Right renal pelvis (tissue), 4 donors: Measurements from ENCODE around the gene CHMP4B. TPM values are rescaled to one million over a fixed set of nuclear protein-coding genes. Genes with fewer than 3 reads are reported as not detected.

Experiments
- DNase-seq, 4 donors: peaks; one replicate each; pipeline ENCODE4 v3.0.0-alpha.2; 2013; ENCODE audit warnings: low read depth in 4 of 4, low spot score in 3 of 4, missing footprints in 1 of 4
- polyA plus RNA-seq, 4 donors: library from polyadenylated mRNA; unstranded; fragments of 120-200 nt; gene quantifications; one replicate each; pipeline ENCODE4 v1.2.1, GENCODE V29; 2013; ENCODE audit not compliant: insufficient read length in 4 of 4

The CHMP4B gene
- polyA plus RNA-seq, 4 donors: 108 to 112 (median 110) TPM

DNA sequence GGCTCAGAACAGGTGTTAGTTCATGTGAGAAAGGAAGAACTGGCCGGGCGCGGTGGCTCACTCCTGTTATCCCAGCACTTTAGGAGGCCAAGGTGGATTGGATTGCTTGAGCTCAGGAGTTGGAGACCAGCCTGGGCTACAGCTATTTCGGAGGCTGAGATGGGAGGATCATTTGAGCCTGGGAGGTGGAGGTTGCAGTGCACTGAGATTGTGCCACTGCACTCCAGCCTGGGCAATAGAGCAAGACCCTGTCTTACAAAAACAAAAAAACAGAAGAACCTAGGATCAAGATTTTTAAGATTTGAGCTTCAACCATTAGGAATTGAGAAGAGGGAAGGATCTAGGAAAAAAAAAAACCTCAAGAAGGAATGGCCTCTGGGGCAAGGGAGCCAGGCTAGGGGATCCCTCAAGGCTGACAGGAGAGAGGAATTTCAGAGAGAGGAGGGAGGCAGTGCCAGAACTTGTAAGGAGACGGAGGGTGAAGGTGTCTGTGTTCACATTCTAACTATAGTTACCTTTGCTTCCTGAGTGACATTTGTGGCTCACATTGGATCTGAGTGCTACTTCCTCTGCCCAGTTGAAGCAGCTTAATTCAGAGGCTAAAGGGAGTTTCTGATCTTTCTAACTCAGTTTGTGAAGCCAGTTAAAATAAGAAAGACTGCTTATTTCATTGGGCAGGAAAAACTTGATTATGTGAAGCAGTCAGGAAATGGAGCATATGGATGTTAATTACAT is 26.1 kb downstream of the CHMP4B start:
- DNase-seq: no peak

GRCh38 chr20:33838035-33838864 is 27.1 kb downstream of the CHMP4B start:
- DNase-seq: no peak

DNA sequence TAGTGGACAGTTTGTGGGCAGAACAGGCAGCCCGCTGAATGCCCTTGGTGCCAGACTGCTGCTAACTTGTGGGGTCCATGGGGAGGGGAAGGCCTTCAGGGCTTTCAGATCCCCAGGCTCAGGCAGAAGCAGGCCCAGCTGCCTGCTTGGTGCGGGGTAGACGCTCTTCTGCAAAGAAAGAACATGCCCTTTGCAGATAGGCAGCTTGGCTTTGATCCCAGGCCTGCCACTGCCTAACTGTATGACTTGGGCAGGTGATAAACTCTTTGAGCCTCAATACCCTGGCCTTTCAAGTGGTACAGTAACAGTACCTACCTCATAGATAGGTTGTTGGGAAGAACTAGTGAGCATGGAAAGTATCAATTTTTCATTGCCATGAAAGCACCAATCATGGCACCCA is 28.4 kb downstream of the CHMP4B start:
- DNase-seq: no peak

DNA sequence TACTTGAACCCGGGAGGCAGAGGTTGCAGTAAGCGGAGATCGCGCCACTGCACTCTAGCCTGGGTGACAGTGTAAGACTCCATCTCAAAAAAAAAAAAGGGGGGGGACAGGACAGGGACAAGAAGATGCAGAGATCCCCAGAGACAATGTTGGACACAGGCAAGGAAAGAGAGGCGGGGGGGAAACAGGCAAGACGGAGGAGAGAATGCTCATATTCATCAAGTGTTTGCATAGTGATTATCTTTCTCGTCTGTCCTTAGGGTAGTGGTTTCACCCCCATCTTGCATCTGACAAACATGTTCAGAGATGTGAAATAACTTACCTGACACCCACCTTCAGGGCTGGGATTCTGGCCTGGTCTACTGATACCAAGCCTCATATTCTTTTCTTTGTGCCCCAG is 29.0 kb downstream of the CHMP4B start:
- DNase-seq: no peak

DNA sequence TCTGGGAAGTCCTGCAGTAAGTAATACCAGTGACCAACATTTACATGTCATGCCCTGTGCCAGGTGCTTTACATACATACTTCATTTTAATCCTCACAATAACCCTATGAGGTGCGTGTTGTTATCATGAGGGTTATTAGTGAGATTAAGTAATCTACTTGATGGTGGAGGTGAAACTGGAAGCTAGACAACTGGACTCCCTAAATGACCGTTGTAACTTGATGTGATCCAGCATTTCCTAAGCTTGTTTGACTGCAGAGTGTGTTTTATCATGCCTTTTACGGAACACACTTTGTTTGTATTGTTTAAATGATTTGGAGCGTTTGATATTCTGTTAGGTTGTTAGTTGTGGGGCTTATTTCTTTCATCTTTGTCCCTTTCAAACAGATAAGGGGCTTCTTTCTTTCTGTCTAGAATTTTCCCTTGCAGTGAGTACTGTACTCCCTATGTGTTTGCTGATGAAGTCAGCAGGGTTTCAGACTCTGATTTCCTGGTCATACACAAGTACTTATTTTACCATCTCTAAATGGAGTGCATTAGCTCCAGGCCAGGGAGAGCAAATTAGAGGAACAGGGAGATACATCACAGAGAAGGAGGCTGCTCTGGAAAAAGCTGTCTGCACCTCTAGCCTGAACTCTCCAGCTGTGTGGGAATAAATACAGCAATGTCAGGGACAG is 29.7 kb downstream of the CHMP4B start:
- DNase-seq: no peak

DNA sequence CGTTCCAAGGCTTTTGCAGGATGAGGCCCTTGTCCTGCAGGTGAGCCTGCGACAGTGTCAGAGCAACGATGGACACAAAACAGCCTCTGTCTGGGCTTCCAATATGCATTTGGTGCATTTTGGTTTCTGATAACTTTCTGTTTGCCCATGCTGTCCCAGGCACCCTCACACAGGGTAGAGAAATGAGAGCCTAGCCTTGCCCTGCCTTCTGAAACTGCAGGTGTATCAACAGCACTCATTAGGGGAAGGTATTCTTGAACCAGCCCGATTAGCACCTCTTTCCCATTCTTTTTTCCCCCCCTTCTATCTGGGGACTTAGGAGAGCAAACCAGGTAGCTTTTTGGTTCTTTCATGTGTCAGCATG is 30.3 kb downstream of the CHMP4B start:
- no peak for DNase-seq

GRCh38 chr20:33842346-33842745 is 31.2 kb downstream of the CHMP4B start:
- DNase-seq: no peak

- no peak for DNase-seq
Observed at GRCh38 chr20:33843050-33843449, 31.9 kb downstream of the CHMP4B start.

DNA sequence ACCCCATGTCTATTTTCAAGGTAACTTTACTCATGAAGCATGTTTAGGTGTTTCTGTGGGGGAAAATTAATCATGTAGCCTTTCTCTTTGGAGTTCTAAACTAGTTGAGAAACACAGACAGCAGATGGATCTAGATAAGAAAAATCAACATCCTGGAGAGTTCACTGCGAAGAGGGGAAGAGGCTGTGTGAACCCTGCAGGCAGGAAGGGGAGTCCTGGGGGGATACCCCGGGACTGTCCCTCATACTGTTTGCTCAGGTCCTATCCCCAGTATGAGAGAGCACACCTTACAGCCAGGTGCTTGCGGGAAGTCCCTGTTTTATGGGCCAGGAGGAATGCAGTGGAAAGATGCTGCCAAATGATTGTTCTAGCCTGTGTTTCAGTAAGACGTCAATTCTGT is 32.7 kb downstream of the CHMP4B start:
- no peak for DNase-seq

GRCh38 chr20:33846291-33846935 is 35.3 kb downstream of the CHMP4B start:
- no peak for DNase-seq

GRCh38 chr20:33847006-33847405 is 35.9 kb downstream of the CHMP4B start:
- no peak for DNase-seq

DNA sequence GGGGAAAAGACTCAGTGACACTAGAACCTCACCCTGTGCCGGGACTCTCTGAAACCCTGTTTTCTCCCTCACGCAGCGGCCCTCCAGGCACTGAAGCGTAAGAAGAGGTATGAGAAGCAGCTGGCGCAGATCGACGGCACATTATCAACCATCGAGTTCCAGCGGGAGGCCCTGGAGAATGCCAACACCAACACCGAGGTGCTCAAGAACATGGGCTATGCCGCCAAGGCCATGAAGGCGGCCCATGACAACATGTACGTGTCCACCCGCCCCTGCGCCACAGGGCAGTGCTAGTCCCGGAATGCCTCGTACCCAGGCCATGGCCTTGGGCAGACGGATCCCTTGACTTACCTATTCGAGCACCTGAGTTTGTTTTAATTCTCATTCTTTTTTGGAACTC is 37.2 kb downstream of the CHMP4B start:
- no peak for DNase-seq

DNA sequence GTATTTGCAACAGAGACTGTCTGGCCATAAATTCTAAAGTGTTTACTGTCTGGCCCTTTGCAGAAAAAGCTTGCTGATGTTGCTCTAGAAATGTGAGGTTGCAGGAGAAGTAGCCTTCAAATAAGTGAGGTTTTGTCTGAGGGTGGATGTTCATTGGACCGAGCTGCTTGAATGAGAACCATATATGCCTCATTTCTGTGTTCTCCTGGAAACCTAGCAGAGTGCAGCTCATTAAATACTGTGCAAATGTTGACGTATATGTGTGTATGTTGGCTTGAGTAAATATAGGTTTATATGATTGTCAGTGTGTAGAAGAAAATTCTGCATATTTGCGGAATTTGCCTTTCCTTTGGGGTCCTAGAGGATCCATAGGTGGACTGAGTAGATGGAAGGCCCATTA is 39.0 kb downstream of the CHMP4B start:
- no peak for DNase-seq

DNA sequence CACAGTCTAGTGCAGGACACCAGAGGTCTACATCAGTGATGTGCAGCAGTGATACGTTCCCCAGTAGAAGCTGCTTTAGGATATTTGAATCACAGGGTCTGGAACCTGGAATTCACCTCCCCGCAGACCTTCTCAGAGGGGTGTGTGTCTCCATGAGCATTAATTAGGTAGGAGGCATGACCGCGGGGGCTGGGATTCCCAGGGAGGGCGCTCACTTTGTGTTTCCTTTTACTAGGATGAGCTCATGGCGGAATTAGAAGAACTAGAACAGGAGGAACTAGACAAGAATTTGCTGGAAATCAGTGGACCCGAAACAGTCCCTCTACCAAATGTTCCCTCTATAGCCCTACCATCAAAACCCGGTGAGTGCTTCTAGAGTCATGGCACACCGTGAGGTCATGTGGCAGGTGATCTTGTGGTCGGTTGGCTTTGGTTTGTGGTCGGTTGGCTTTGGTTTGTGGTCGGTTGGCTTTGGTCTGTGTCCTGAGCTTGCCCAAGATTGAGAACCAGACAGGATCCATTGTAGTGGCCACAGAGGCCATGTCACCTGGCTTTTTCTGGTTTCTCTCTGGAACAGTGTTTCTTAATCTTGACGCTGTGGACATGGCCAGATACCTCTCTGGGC is 40.8 kb downstream of the CHMP4B start:
- DNase-seq: no peak

DNA sequence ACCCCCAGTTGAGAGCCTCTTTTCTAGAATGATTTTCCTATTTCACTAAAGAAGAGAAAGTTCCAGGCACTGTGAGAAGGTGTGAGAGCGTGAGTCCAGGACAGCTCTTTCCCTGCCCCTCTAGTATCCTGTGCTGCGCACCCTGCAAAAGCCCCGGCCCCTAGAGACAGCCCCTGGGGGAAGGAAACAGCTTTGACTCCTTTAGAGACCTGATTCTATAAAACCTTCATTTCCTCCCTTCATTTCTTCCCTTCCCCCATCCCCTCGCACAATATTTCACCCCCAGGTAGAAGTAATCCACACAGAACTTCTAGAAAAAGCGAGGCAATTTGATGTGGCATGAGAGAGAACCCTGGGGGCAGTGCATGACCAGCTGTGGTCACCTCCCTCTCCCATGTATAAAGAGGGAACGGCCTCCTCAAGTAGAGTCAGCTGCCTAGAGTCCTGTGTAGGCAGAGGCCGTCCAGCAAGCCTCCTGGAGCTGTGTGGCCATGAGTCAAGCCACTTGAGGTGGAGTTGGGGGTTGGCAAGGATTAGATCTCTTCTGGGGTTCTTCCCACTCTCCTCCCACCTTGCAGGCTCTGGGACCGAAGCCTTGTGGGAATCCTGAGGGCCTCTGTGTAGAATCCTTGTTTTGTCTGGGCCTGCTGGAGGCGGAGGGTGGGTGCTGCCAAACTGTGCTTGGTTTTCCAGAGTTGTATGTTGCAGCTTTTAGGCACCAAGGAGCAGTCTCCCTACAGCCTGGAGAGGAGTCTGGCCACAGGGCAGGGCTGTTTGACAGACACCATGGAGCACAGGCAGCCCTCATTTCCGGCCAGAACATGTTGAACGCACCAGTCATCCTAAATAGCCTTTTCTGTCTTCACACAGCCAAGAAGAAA is 41.7 kb downstream of the CHMP4B start:
- no peak for DNase-seq

DNA sequence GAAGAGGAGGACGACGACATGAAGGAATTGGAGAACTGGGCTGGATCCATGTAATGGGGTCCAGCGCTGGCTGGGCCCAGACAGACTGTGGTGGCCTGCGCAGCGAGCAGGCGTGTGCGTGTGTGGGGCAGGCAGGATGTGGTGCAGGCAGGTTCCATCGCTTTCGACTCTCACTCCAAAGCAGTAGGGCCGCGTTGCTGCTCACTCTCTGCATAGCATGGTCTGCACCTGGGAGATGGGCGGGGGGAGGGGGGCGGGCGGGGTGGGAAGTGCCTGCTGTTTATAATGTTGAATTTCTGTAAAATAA is 42.3 kb downstream of the CHMP4B start:
- DNase-seq: no peak

DNA sequence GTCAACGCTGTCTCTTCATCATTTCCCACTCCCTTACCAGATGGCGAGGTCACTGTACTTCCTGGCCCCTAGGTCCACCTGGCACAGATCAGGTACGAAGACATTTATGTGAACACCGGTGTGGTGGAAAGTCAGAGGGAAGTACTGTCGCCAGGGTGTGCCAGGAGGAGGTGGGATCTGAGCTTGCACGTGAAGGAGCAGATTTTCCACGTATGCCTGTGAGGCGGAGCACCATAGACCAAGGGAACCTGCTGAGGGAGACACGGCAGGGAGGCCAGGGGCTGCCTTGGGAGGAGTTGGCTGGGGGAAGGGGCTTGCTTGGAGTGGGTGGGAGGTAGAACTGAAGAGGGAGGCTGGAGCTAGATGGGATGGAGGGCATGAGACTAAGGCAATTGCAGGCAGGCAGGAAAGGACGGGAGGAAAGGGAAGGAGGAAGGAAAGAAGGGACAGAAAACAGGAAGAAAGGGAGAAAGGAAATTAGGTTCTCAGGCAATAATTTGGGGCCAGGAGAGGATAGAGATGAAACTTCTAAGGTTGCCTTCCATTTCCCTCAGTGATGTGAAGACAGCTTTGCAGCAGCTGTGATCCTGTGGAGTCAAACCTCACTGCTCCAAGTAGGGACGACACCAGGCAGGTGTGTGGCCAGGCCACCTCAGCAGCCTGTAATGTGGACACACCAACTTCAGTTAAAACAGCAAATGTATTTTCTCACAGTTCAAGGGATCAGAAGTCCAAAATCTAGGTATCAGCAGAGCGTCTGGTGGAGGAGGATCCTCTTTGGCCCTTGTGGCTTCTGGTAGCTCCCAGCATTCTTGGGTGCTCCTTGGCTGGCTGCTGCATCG is 46.8 kb downstream of the CHMP4B start:
- no peak for DNase-seq

DNA sequence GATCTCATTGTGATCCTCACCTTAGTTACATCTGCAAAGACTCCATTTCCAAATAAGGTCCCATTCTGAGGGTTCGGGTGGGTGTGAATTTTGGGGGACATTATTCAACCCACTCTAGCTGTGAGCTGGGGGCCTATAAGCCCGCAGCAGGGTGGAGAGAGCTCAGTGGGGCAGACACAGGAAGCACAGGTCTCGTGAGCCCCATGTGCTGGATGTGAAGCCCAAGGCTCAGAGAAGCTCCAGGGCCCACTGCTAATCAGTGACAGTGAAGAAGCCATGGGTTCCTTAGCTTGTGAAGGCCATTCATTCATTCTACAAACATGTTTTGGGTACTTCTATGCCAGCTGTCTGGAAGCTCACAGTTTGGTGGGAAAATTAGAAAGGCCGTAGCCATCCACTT is 47.5 kb downstream of the CHMP4B start:
- no peak for DNase-seq

GRCh38 chr20:33859157-33859695 is 48.1 kb downstream of the CHMP4B start:
- DNase-seq: no peak
